HCT116 (cell line): ENCODE data around the gene SMARCB1. TPM values are rescaled to one million over a fixed set of nuclear protein-coding genes. Genes with fewer than 3 reads are reported as not detected.

Experiments
- ATAC-seq: fragments of 200-7000 bp; cut with Tn5 transposase; 2 replicates; pipeline ENCODE4 v1.9.1; 2020; ENCODE audit warnings: mild to moderate bottlenecking, moderate library complexity
- BruUV-seq: library from RNA; stranded (reverse); fragments of 400-500 nt; replicated peaks from 2 replicates; lab custom pipeline; 2021; lab: Mats Ljungman, UMichigan
- CTCF ChIA-PET: fragments of 300-600 bp; sonication (Branson Sonifier 250); formaldehyde crosslinking; loops from one replicate; lab custom pipeline; 2021; ENCODE audit warnings: antibody characterized with exemption; lab: Charles Lee
- POLR2A ChIA-PET: fragments of 300-600, 350-600 bp; sonication (Branson Sonifier 250); formaldehyde crosslinking; loops from one replicate; lab custom pipeline; 2021; ENCODE audit warnings: antibody characterized with exemption; lab: Charles Lee
- RAD21 ChIA-PET, 2 experiments: fragments of 300-600 bp; sonication (Branson Sonifier 250); formaldehyde crosslinking; loops; one replicate each; lab custom pipeline; 2023; ENCODE audit warnings: low total read pairs in 2 of 2; ENCODE audit not compliant: uncharacterized antibody in 2 of 2, unreplicated experiment in 2 of 2, low non-redundant PET in 1 of 2; lab: Charles Lee
- DNase-seq: peaks from one replicate; pipeline ENCODE4 v3.0.0-alpha.2; 2010; ENCODE audit warnings: low read depth, low spot score
- H2AFZ ChIP-seq: fragments of 200-600 bp; shearing (Covaris generic), sonication (generic); 2 replicates; pipeline ENCODE4 v1.6.1; 2017; ENCODE audit warnings: low read depth, mixed run types, mixed read lengths, antibody characterized with exemption, low read length; ENCODE audit not compliant: poor library complexity, severe bottlenecking
- H3K27ac ChIP-seq: 2 replicates; pipeline ENCODE4 v1.5.1; 2012; ENCODE audit warnings: low read depth, low read length
- H3K27me3 ChIP-seq: fragments of 200-600 bp; sonication (generic); 2 replicates; pipeline ENCODE4 v1.6.1; 2016; ENCODE audit warnings: mixed run types, low read length, mixed read lengths; ENCODE audit not compliant: insufficient read depth
- H3K36me3 ChIP-seq, 2 experiments: fragments of 200-500 bp in 1 of 2; fragments of 200-600 bp in 1 of 2; sonication (Bioruptor generic) in 1 of 2; sonication (generic) in 1 of 2; 2 replicates each; pipeline versions ENCODE4 v1.5.1 to v1.6.1; 2014 to 2016; ENCODE audit warnings: low read length in 2 of 2, inconsistent platforms in 1 of 2, mixed read lengths in 1 of 2, mixed run types in 1 of 2; ENCODE audit not compliant: insufficient read depth in 2 of 2, control insufficient read depth in 1 of 2
- H3K4me1 ChIP-seq, 2 experiments: fragments of 200-600 bp in 1 of 2; sonication (generic) in 1 of 2; 2 replicates each; pipeline versions ENCODE4 v1.5.1 to v1.6.1; 2012 to 2017; ENCODE audit warnings: low read length in 2 of 2, inconsistent platforms in 1 of 2, mild to moderate bottlenecking in 1 of 2, mixed read lengths in 1 of 2, mixed run types in 1 of 2, moderate library complexity in 1 of 2; ENCODE audit not compliant: insufficient read depth in 2 of 2, control insufficient read depth in 1 of 2
- H3K4me2 ChIP-seq: fragments of 200-600 bp; sonication (generic); 2 replicates; pipeline ENCODE4 v1.6.1; 2017; ENCODE audit warnings: mixed run types, low read length, mixed read lengths
- H3K4me3 ChIP-seq, 2 experiments: fragments of 200-600 bp in 1 of 2; sonication (generic) in 1 of 2; replicated peaks in 1 of 2; 2 replicates each; pipeline ENCODE4 v1.5.1; 2011 to 2016; ENCODE audit warnings: low read length in 2 of 2, control low read depth in 1 of 2, low read depth in 1 of 2, mild to moderate bottlenecking in 1 of 2, mixed read lengths in 1 of 2, mixed run types in 1 of 2
- H3K79me2 ChIP-seq: fragments of 200-600 bp; sonication (generic); 2 replicates; pipeline ENCODE4 v1.6.1; 2017; ENCODE audit warnings: mild to moderate bottlenecking, mixed run types, low read length, moderate library complexity, mixed read lengths; ENCODE audit not compliant: insufficient read depth
- H3K9ac ChIP-seq: fragments of 200-600 bp; sonication (generic); 2 replicates; pipeline ENCODE4 v1.6.1; 2016; ENCODE audit warnings: low read length, mixed read lengths
- H3K9me2 ChIP-seq: fragments of 200-600 bp; sonication (generic), shearing (Covaris generic); 2 replicates; pipeline ENCODE4 v1.6.1; 2017; ENCODE audit warnings: mixed run types, mild to moderate bottlenecking, moderate library complexity; ENCODE audit not compliant: insufficient read depth
- H3K9me3 ChIP-seq, 2 experiments: fragments of 200-500 bp in 1 of 2; fragments of 200-600 bp in 1 of 2; sonication (Bioruptor generic) in 1 of 2; sonication (generic) in 1 of 2; 2 replicates each; pipeline ENCODE4 v1.6.1; 2014 to 2017; ENCODE audit warnings: low read length in 2 of 2, mixed read lengths in 2 of 2, inconsistent platforms in 1 of 2, low read depth in 1 of 2, mild to moderate bottlenecking in 1 of 2, mixed run types in 1 of 2, moderate library complexity in 1 of 2; ENCODE audit not compliant: control insufficient read depth in 1 of 2, insufficient read depth in 1 of 2
- H4K20me1 ChIP-seq: fragments of 200-600 bp; sonication (generic), shearing (Covaris generic); 2 replicates; pipeline ENCODE4 v1.6.1; 2017; ENCODE audit warnings: mixed run types, mild to moderate bottlenecking, moderate library complexity; ENCODE audit not compliant: insufficient read depth
- ELF1 ChIP-seq: IDR thresholded peaks from 2 replicates; pipeline ENCODE4 v1.6.1; 2012; ENCODE audit warnings: low read depth, borderline replicate concordance
- EZH2phosphoT487 ChIP-seq: fragments of 200-600 bp; IDR thresholded peaks from 2 replicates; pipeline ENCODE4 v1.6.1; 2018; ENCODE audit warnings: antibody characterized with exemption, borderline replicate concordance
- FOSL1 ChIP-seq: IDR thresholded peaks from 2 replicates; pipeline ENCODE4 v1.6.1; 2012; ENCODE audit warnings: low read depth
- POLR2AphosphoS5 ChIP-seq: IDR thresholded peaks from 2 replicates; pipeline ENCODE4 v1.6.1; 2011; ENCODE audit warnings: mild to moderate bottlenecking, low read depth, low read length, moderate library complexity
- ZFX ChIP-seq: fragments of 450-650 bp; IDR thresholded peaks from 2 replicates; pipeline ENCODE4 v1.6.1; 2017
- intact Hi-C: fragments of 100-400 bp; cut with micrococcal nuclease; formaldehyde crosslinking; loops from 2 replicates; pipeline ENCODE4 v1.10.0; 2022
- total RNA-seq: library from RNA; stranded (reverse); gene quantifications from one replicate; pipeline ENCODE4 v1.2.1, GENCODE V29; 2021; ENCODE audit not compliant: unreplicated experiment
- TF ChIP-seq, protein P1 (sequence below): IDR thresholded peaks from 2 replicates; pipeline ENCODE4 v1.6.1; 2012; ENCODE audit warnings: low read depth

SMARCB1 gene
- total RNA-seq, 1 experiment from 2014 or later, result 101 TPM

GRCh38 chr22:23774922-23775436 lies 11.8 kb upstream of the SMARCB1 start:
- Histone ChIP-seq H3K27ac (no peak overlapping the region), H3K4me2 (no peak overlapping the region), H3K79me2 (no peaks in the 10 kb centered on the region), H3K4me3 (no peak overlapping the region), H2AFZ (no peak overlapping the region), H3K4me1 (peaks cover 26 to 55% of the 10 kb centered on the region in 2 experiments), H3K27me3 (no peaks in the 10 kb centered on the region), H3K9ac (no peak overlapping the region), H3K9me3 (no peaks in the 10 kb centered on the region), H3K36me3 (no peaks in the 10 kb centered on the region), H4K20me1 (no peaks in the 10 kb centered on the region), H3K9me2 (no peaks in the 10 kb centered on the region)
- no peak for ATAC-seq
- no TSS peak for BruUV-seq
- ChIA-PET CTCF (no interaction called here), POLR2A (no interaction called here), RAD21 (no interaction called here)
- TF ChIP-seq ZFX, result no peak
- no peak for TF ChIP-seq POLR2AphosphoS5
- TF ChIP-seq, protein P1, sequence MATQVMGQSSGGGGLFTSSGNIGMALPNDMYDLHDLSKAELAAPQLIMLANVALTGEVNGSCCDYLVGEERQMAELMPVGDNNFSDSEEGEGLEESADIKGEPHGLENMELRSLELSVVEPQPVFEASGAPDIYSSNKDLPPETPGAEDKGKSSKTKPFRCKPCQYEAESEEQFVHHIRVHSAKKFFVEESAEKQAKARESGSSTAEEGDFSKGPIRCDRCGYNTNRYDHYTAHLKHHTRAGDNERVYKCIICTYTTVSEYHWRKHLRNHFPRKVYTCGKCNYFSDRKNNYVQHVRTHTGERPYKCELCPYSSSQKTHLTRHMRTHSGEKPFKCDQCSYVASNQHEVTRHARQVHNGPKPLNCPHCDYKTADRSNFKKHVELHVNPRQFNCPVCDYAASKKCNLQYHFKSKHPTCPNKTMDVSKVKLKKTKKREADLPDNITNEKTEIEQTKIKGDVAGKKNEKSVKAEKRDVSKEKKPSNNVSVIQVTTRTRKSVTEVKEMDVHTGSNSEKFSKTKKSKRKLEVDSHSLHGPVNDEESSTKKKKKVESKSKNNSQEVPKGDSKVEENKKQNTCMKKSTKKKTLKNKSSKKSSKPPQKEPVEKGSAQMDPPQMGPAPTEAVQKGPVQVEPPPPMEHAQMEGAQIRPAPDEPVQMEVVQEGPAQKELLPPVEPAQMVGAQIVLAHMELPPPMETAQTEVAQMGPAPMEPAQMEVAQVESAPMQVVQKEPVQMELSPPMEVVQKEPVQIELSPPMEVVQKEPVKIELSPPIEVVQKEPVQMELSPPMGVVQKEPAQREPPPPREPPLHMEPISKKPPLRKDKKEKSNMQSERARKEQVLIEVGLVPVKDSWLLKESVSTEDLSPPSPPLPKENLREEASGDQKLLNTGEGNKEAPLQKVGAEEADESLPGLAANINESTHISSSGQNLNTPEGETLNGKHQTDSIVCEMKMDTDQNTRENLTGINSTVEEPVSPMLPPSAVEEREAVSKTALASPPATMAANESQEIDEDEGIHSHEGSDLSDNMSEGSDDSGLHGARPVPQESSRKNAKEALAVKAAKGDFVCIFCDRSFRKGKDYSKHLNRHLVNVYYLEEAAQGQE, result no peak
- no peak for TF ChIP-seq EZH2phosphoT487
- no peak for TF ChIP-seq ELF1
- no peak for TF ChIP-seq FOSL1
- intact Hi-C loops, result no loop called here
- no peak for DNase-seq
